22Rv1 (cell line): ENCODE data around the gene ADAM12.

Source experiments
- H3K27ac ChIP-seq: fragments of 450-650 bp; 2 replicates; pipeline ENCODE4 v1.5.1; 2017
- CTCF ChIP-seq: fragments of 450-650 bp; IDR thresholded peaks from 2 replicates; pipeline ENCODE4 v1.5.1; 2017; ENCODE audit warnings: mild to moderate bottlenecking
- ZFX ChIP-seq: fragments of 450-650 bp; IDR thresholded peaks from 2 replicates; pipeline ENCODE4 v1.6.1; 2017; ENCODE audit warnings: antibody characterized with exemption, borderline replicate concordance

The ADAM12 gene

GRCh38 chr10:126090443-126090842, 297.8 kb downstream of the ADAM12 start:
- TF ChIP-seq CTCF (no peak), ZFX (no peak)
- no peak overlapping the region for H3K27ac ChIP-seq

- no peak overlapping the region for H3K27ac ChIP-seq
- TF ChIP-seq CTCF (no peak), ZFX (no peak)
Observed at GRCh38 chr10:126087796-126088505, 300.3 kb downstream of the ADAM12 start.

- H3K27ac ChIP-seq, result no peak overlapping the region
- TF ChIP-seq CTCF (no peak), ZFX (no peak)
Observed at GRCh38 chr10:126087153-126087680, 301.1 kb downstream of the ADAM12 start.

GRCh38 chr10:126085806-126086205, 302.5 kb downstream of the ADAM12 start:
- TF ChIP-seq ZFX (no peak), CTCF (no peak)
- no peak overlapping the region for H3K27ac ChIP-seq

GRCh38 chr10:126084369-126084768, 303.9 kb downstream of the ADAM12 start:
- no peak for TF ChIP-seq CTCF
- TF ChIP-seq ZFX, result no peak
- no peak overlapping the region for H3K27ac ChIP-seq

GRCh38 chr10:126083009-126083408, 305.3 kb downstream of the ADAM12 start:
- no peak overlapping the region for H3K27ac ChIP-seq
- TF ChIP-seq ZFX (no peak), CTCF (no peak)

GRCh38 chr10:126081841-126082466, 306.3 kb downstream of the ADAM12 start:
- no peak overlapping the region for H3K27ac ChIP-seq
- no peak for TF ChIP-seq CTCF
- TF ChIP-seq ZFX, result no peak
